H1 (cell line): ENCODE measurements around the gene TAGLN2.

Source experiments
- CTCF ChIP-seq, 3 experiments: IDR thresholded peaks; 1 replicate in 2 of 3; 2 replicates in 1 of 3; pipeline versions ENCODE4 v1.5.1 to v1.6.1; 2011; ENCODE audit warnings: low read length in 3 of 3, mild to moderate bottlenecking in 3 of 3, inconsistent platforms in 2 of 3, low read depth in 1 of 3, moderate library complexity in 1 of 3; ENCODE audit not compliant: insufficient read depth in 1 of 3; ENCODE audit errors: control extremely low read depth in 1 of 3
- EZH2 ChIP-seq: fragments of 200-600 bp; sonication (generic); IDR thresholded peaks from 2 replicates; pipeline ENCODE4 v1.7.1; 2012; ENCODE audit warnings: low read depth, mild to moderate bottlenecking, moderate library complexity, low read length, inconsistent platforms; ENCODE audit not compliant: severe bottlenecking
- MAX ChIP-seq: IDR thresholded peaks from 2 replicates; pipeline ENCODE4 v1.6.1; 2012; ENCODE audit warnings: inconsistent platforms
- YY1 ChIP-seq: IDR thresholded peaks from 2 replicates; pipeline ENCODE4 v1.6.1; 2011; ENCODE audit warnings: low read depth, mild to moderate bottlenecking, low read length

GRCh38 chr1:159941141-159941540 lies 15.8 kb upstream of the TAGLN2 start:
- no peak for TF ChIP-seq MAX
- TF ChIP-seq EZH2 = no peak
- no peak for TF ChIP-seq CTCF (IDR thresholded peaks at IDR 0.05; ENCODE audit: control extremely low read depth in 1 of 3, insufficient read depth in 1 of 3, low read depth in 1 of 3, low read length in 3 of 3)
- no peak for TF ChIP-seq YY1
